HCT116 (cell line): ENCODE results near the gene SKI. TPM values are rescaled to one million over a fixed set of nuclear protein-coding genes. Genes with fewer than 3 reads are reported as not detected.

Experiments
- ATAC-seq: fragments of 200-7000 bp; cut with Tn5 transposase; 2 replicates; pipeline ENCODE4 v1.9.1; 2020; ENCODE audit warnings: mild to moderate bottlenecking, moderate library complexity
- BruUV-seq: library from RNA; stranded (reverse); fragments of 400-500 nt; replicated peaks from 2 replicates; lab custom pipeline; 2021; lab: Mats Ljungman, UMichigan
- CTCF ChIA-PET: fragments of 300-600 bp; sonication (Branson Sonifier 250); formaldehyde crosslinking; loops from one replicate; lab custom pipeline; 2021; ENCODE audit warnings: antibody characterized with exemption; lab: Charles Lee
- POLR2A ChIA-PET: fragments of 300-600, 350-600 bp; sonication (Branson Sonifier 250); formaldehyde crosslinking; loops from one replicate; lab custom pipeline; 2021; ENCODE audit warnings: antibody characterized with exemption; lab: Charles Lee
- RAD21 ChIA-PET, 2 experiments: fragments of 300-600 bp; sonication (Branson Sonifier 250); formaldehyde crosslinking; loops; one replicate each; lab custom pipeline; 2023; ENCODE audit warnings: low total read pairs in 2 of 2; ENCODE audit not compliant: uncharacterized antibody in 2 of 2, unreplicated experiment in 2 of 2, low non-redundant PET in 1 of 2; lab: Charles Lee
- DNase-seq: peaks from one replicate; pipeline ENCODE4 v3.0.0-alpha.2; 2010; ENCODE audit warnings: low read depth, low spot score
- H2AFZ ChIP-seq: fragments of 200-600 bp; shearing (Covaris generic), sonication (generic); 2 replicates; pipeline ENCODE4 v1.6.1; 2017; ENCODE audit warnings: low read depth, mixed run types, mixed read lengths, antibody characterized with exemption, low read length; ENCODE audit not compliant: poor library complexity, severe bottlenecking
- H3K27ac ChIP-seq: 2 replicates; pipeline ENCODE4 v1.5.1; 2012; ENCODE audit warnings: low read depth, low read length
- H3K27me3 ChIP-seq: fragments of 200-600 bp; sonication (generic); 2 replicates; pipeline ENCODE4 v1.6.1; 2016; ENCODE audit warnings: mixed run types, low read length, mixed read lengths; ENCODE audit not compliant: insufficient read depth
- H3K36me3 ChIP-seq, 2 experiments: fragments of 200-500 bp in 1 of 2; fragments of 200-600 bp in 1 of 2; sonication (Bioruptor generic) in 1 of 2; sonication (generic) in 1 of 2; 2 replicates each; pipeline versions ENCODE4 v1.5.1 to v1.6.1; 2014 to 2016; ENCODE audit warnings: low read length in 2 of 2, inconsistent platforms in 1 of 2, mixed read lengths in 1 of 2, mixed run types in 1 of 2; ENCODE audit not compliant: insufficient read depth in 2 of 2, control insufficient read depth in 1 of 2
- H3K4me1 ChIP-seq, 2 experiments: fragments of 200-600 bp in 1 of 2; sonication (generic) in 1 of 2; 2 replicates each; pipeline versions ENCODE4 v1.5.1 to v1.6.1; 2012 to 2017; ENCODE audit warnings: low read length in 2 of 2, inconsistent platforms in 1 of 2, mild to moderate bottlenecking in 1 of 2, mixed read lengths in 1 of 2, mixed run types in 1 of 2, moderate library complexity in 1 of 2; ENCODE audit not compliant: insufficient read depth in 2 of 2, control insufficient read depth in 1 of 2
- H3K4me2 ChIP-seq: fragments of 200-600 bp; sonication (generic); 2 replicates; pipeline ENCODE4 v1.6.1; 2017; ENCODE audit warnings: mixed run types, low read length, mixed read lengths
- H3K4me3 ChIP-seq, 2 experiments: fragments of 200-600 bp in 1 of 2; sonication (generic) in 1 of 2; replicated peaks in 1 of 2; 2 replicates each; pipeline ENCODE4 v1.5.1; 2011 to 2016; ENCODE audit warnings: low read length in 2 of 2, control low read depth in 1 of 2, low read depth in 1 of 2, mild to moderate bottlenecking in 1 of 2, mixed read lengths in 1 of 2, mixed run types in 1 of 2
- H3K79me2 ChIP-seq: fragments of 200-600 bp; sonication (generic); 2 replicates; pipeline ENCODE4 v1.6.1; 2017; ENCODE audit warnings: mild to moderate bottlenecking, mixed run types, low read length, moderate library complexity, mixed read lengths; ENCODE audit not compliant: insufficient read depth
- H3K9ac ChIP-seq: fragments of 200-600 bp; sonication (generic); 2 replicates; pipeline ENCODE4 v1.6.1; 2016; ENCODE audit warnings: low read length, mixed read lengths
- H3K9me2 ChIP-seq: fragments of 200-600 bp; sonication (generic), shearing (Covaris generic); 2 replicates; pipeline ENCODE4 v1.6.1; 2017; ENCODE audit warnings: mixed run types, mild to moderate bottlenecking, moderate library complexity; ENCODE audit not compliant: insufficient read depth
- H3K9me3 ChIP-seq, 2 experiments: fragments of 200-500 bp in 1 of 2; fragments of 200-600 bp in 1 of 2; sonication (Bioruptor generic) in 1 of 2; sonication (generic) in 1 of 2; 2 replicates each; pipeline ENCODE4 v1.6.1; 2014 to 2017; ENCODE audit warnings: low read length in 2 of 2, mixed read lengths in 2 of 2, inconsistent platforms in 1 of 2, low read depth in 1 of 2, mild to moderate bottlenecking in 1 of 2, mixed run types in 1 of 2, moderate library complexity in 1 of 2; ENCODE audit not compliant: control insufficient read depth in 1 of 2, insufficient read depth in 1 of 2
- H4K20me1 ChIP-seq: fragments of 200-600 bp; sonication (generic), shearing (Covaris generic); 2 replicates; pipeline ENCODE4 v1.6.1; 2017; ENCODE audit warnings: mixed run types, mild to moderate bottlenecking, moderate library complexity; ENCODE audit not compliant: insufficient read depth
- ATF3 ChIP-seq: IDR thresholded peaks from 2 replicates; pipeline ENCODE4 v1.6.1; 2012
- CEBPB ChIP-seq: IDR thresholded peaks from 2 replicates; pipeline ENCODE4 v1.6.1; 2012; ENCODE audit warnings: low read depth
- CTCF ChIP-seq, 3 experiments: fragments of 200-600 bp in 1 of 3; sonication (generic) in 1 of 3; IDR thresholded peaks in 2 of 3; conservative IDR thresholded peaks in 1 of 3; 2 replicates each; pipeline ENCODE4 v1.5.1; 2012 to 2017; ENCODE audit warnings: low read depth in 2 of 3, low read length in 2 of 3, antibody characterized with exemption in 1 of 3, borderline replicate concordance in 1 of 3, control low read depth in 1 of 3, mild to moderate bottlenecking in 1 of 3, mixed read lengths in 1 of 3, mixed run types in 1 of 3, moderate library complexity in 1 of 3; ENCODE audit not compliant: insufficient read depth in 1 of 3
- ELF1 ChIP-seq: IDR thresholded peaks from 2 replicates; pipeline ENCODE4 v1.6.1; 2012; ENCODE audit warnings: low read depth, borderline replicate concordance
- POLR2AphosphoS5 ChIP-seq: IDR thresholded peaks from 2 replicates; pipeline ENCODE4 v1.6.1; 2011; ENCODE audit warnings: mild to moderate bottlenecking, low read depth, low read length, moderate library complexity
- RAD21 ChIP-seq: IDR thresholded peaks from 2 replicates; pipeline ENCODE4 v1.6.1; 2012; ENCODE audit warnings: low read depth, mild to moderate bottlenecking
- SP1 ChIP-seq: IDR thresholded peaks from 2 replicates; pipeline ENCODE4 v1.6.1; 2012; ENCODE audit warnings: low read depth
- TCF7L2 ChIP-seq: IDR thresholded peaks from 2 replicates; pipeline ENCODE4 v1.7.0; 2011; ENCODE audit warnings: borderline replicate concordance, inconsistent platforms; ENCODE audit not compliant: insufficient read depth, insufficient read length; ENCODE audit errors: extremely low read depth
- YY1 ChIP-seq: IDR thresholded peaks from 2 replicates; pipeline ENCODE4 v1.6.1; 2011; ENCODE audit warnings: low read length, low read depth, moderate library complexity, mild to moderate bottlenecking; ENCODE audit not compliant: insufficient replicate concordance; ENCODE audit errors: extremely low read depth
- ZFX ChIP-seq: fragments of 450-650 bp; IDR thresholded peaks from 2 replicates; pipeline ENCODE4 v1.6.1; 2017
- intact Hi-C: fragments of 100-400 bp; cut with micrococcal nuclease; formaldehyde crosslinking; loops from 2 replicates; pipeline ENCODE4 v1.10.0; 2022
- total RNA-seq: library from RNA; stranded (reverse); gene quantifications from one replicate; pipeline ENCODE4 v1.2.1, GENCODE V29; 2021; ENCODE audit not compliant: unreplicated experiment
- TF ChIP-seq, protein P1 (sequence below): IDR thresholded peaks from 2 replicates; pipeline ENCODE4 v1.6.1; 2012; ENCODE audit warnings: low read depth
- TF ChIP-seq, protein P2 (sequence below): IDR thresholded peaks from 2 replicates; pipeline ENCODE4 v1.6.1; 2011; ENCODE audit warnings: mild to moderate bottlenecking, low read length, moderate library complexity; ENCODE audit not compliant: insufficient replicate concordance; ENCODE audit errors: extremely low read depth

SKI gene
- total RNA-seq, 1 experiment from 2014 or later: 56.2 TPM

- H4K20me1 ChIP-seq: no peaks in the 10 kb centered on the region
Observed at GRCh38 chr1:2221271-2221670, 6.8 kb upstream of the SKI start.

More at GRCh38 chr1:2221271-2221670, 6.8 kb upstream of the SKI start:
- ChIA-PET CTCF (no interaction called here), RAD21 (no interaction called here), POLR2A (interaction anchor here (1.0 kb wide), 2 partner anchors 9 to 16 kb away, joined by 3 to 5 read pairs; no protein-coding TSS in a partner anchor)
- Histone ChIP-seq H3K4me1 (peaks cover under 1% of the 10 kb centered on the region in 2 experiments; a peak in 1 of 4 replicates), H3K36me3 (no peaks in the 10 kb centered on the region), H3K4me3 (no peak overlapping the region), H3K9me2 (no peaks in the 10 kb centered on the region), H3K79me2 (no peaks in the 10 kb centered on the region), H3K9ac (no peak overlapping the region), H3K4me2 (no peak overlapping the region), H2AFZ (no peak overlapping the region), H3K27me3 (no peaks in the 10 kb centered on the region), H3K27ac (no peak overlapping the region), H3K9me3 (no peaks in the 10 kb centered on the region)
- ATAC-seq (no peak), DNase-seq (no peak)
- intact Hi-C loops: no loop called here
- no TSS peak for BruUV-seq
- TF ChIP-seq SP1 (no peak), POLR2AphosphoS5 (no peak), YY1 (no peak), ZFX (no peak), RAD21 (no peak), TCF7L2 (no peak), ATF3 (no peak), CEBPB (no peak), CTCF (IDR thresholded peaks at IDR 0.05 in 2 of 3, conservative IDR thresholded peaks at IDR 0.05 in 1 of 3; ENCODE audit: borderline replicate concordance in 1 of 3, insufficient read depth in 1 of 3, low read depth in 2 of 3, low read length in 2 of 3) (no peak), ELF1 (no peak)
- TF ChIP-seq, protein P1, sequence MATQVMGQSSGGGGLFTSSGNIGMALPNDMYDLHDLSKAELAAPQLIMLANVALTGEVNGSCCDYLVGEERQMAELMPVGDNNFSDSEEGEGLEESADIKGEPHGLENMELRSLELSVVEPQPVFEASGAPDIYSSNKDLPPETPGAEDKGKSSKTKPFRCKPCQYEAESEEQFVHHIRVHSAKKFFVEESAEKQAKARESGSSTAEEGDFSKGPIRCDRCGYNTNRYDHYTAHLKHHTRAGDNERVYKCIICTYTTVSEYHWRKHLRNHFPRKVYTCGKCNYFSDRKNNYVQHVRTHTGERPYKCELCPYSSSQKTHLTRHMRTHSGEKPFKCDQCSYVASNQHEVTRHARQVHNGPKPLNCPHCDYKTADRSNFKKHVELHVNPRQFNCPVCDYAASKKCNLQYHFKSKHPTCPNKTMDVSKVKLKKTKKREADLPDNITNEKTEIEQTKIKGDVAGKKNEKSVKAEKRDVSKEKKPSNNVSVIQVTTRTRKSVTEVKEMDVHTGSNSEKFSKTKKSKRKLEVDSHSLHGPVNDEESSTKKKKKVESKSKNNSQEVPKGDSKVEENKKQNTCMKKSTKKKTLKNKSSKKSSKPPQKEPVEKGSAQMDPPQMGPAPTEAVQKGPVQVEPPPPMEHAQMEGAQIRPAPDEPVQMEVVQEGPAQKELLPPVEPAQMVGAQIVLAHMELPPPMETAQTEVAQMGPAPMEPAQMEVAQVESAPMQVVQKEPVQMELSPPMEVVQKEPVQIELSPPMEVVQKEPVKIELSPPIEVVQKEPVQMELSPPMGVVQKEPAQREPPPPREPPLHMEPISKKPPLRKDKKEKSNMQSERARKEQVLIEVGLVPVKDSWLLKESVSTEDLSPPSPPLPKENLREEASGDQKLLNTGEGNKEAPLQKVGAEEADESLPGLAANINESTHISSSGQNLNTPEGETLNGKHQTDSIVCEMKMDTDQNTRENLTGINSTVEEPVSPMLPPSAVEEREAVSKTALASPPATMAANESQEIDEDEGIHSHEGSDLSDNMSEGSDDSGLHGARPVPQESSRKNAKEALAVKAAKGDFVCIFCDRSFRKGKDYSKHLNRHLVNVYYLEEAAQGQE: no peak
- TF ChIP-seq, protein P2, sequence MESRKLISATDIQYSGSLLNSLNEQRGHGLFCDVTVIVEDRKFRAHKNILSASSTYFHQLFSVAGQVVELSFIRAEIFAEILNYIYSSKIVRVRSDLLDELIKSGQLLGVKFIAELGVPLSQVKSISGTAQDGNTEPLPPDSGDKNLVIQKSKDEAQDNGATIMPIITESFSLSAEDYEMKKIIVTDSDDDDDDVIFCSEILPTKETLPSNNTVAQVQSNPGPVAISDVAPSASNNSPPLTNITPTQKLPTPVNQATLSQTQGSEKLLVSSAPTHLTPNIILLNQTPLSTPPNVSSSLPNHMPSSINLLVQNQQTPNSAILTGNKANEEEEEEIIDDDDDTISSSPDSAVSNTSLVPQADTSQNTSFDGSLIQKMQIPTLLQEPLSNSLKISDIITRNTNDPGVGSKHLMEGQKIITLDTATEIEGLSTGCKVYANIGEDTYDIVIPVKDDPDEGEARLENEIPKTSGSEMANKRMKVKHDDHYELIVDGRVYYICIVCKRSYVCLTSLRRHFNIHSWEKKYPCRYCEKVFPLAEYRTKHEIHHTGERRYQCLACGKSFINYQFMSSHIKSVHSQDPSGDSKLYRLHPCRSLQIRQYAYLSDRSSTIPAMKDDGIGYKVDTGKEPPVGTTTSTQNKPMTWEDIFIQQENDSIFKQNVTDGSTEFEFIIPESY: no peak
